Hepatocyte (in vitro differentiated cells): ENCODE data around the gene JUND.

Experiments used
- EZH2 ChIP-seq: fragments of 200-600 bp; sonication (generic); IDR thresholded peaks from 2 replicates; pipeline ENCODE4 v1.6.1; 2016; ENCODE audit warnings: antibody characterized with exemption, mild to moderate bottlenecking, borderline replicate concordance
- TF ChIP-seq, protein P1 (sequence below): fragments of 200-600 bp; sonication (generic); IDR thresholded peaks from 2 replicates; pipeline ENCODE4 v1.5.1; 2016; ENCODE audit warnings: antibody characterized with exemption, mild to moderate bottlenecking; ENCODE audit not compliant: poor library complexity

DNA sequence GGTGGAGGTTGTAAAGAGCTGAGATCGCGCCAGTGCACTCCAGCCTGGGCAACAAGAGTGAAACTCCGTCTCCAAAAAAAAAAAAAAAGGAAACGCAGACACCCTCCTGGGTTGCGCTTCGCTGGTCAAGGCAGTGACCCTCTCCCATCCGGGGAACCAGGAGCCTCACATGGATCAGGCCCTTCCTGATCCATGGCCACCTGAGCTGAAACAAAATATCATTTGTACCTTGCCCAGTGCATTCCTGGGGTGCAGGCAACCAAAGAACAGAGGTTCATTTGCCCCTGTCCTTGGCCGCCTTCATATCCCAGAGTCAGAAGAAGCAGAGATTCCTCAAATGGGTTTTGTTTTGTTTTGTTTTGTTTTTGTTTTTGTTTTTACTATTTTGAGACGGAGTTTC lies 49.4 kb upstream of the JUND start:
- TF ChIP-seq, protein P1, sequence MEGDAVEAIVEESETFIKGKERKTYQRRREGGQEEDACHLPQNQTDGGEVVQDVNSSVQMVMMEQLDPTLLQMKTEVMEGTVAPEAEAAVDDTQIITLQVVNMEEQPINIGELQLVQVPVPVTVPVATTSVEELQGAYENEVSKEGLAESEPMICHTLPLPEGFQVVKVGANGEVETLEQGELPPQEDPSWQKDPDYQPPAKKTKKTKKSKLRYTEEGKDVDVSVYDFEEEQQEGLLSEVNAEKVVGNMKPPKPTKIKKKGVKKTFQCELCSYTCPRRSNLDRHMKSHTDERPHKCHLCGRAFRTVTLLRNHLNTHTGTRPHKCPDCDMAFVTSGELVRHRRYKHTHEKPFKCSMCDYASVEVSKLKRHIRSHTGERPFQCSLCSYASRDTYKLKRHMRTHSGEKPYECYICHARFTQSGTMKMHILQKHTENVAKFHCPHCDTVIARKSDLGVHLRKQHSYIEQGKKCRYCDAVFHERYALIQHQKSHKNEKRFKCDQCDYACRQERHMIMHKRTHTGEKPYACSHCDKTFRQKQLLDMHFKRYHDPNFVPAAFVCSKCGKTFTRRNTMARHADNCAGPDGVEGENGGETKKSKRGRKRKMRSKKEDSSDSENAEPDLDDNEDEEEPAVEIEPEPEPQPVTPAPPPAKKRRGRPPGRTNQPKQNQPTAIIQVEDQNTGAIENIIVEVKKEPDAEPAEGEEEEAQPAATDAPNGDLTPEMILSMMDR: no peak
- TF ChIP-seq EZH2: no peak
